HepG2 (cell line): ENCODE results near the gene RAB6C.
"Not testable (repeated sequence)": the region's sequence is repeated elsewhere in the genome, so short reads cannot be mapped to it uniquely, and the experiment has no call there.

Experiments
- KDM4B ChIP-seq: sonication (generic); formaldehyde crosslinking; IDR thresholded peaks from 2 replicates; pipeline ENCODE4 v1.4.0; 2020; ENCODE audit warnings: missing genetic modification reagents
- MAFF ChIP-seq: IDR thresholded peaks from 2 replicates; pipeline ENCODE4 v1.6.1; 2011; ENCODE audit warnings: low read depth, low read length, improper control_type of control experiment
- RXRA ChIP-seq: sonication (generic); formaldehyde crosslinking; IDR thresholded peaks from 2 replicates; pipeline ENCODE4 v1.5.1; 2020; ENCODE audit warnings: missing genetic modification reagents
- SMC3 ChIP-seq: IDR thresholded peaks from 2 replicates; pipeline ENCODE4 v1.6.1; 2011; ENCODE audit warnings: low read length, improper control_type of control experiment
- ZNF354B ChIP-seq: sonication (generic); formaldehyde crosslinking; IDR thresholded peaks from 2 replicates; pipeline ENCODE4 v1.8.0; 2022; ENCODE audit warnings: mild to moderate bottlenecking, missing genetic modification reagents
- TF ChIP-seq, protein P1 (sequence below): sonication (generic); formaldehyde crosslinking; IDR thresholded peaks from 2 replicates; pipeline ENCODE4 v1.5.0; 2020; ENCODE audit warnings: missing genetic modification reagents

DNA sequence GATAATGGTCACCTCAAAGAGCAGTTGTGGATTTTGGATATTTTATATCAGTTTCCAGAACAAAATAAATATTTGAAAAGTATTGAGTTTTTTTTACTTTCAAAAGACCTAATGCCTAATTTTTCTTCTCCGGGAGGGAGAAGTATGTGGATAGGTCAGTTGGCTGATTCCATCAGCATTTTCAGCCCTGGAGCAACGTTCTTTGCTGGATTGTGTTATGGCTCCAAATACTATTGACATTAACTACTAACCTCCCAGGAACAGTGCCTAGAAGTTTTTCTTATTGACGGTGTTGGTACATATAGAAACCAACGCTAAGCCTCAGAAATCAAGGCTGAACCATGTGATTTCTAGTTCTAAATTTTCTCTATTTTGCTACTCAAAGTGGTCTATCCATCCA, 20.7 kb upstream of the RAB6C start:
- not testable (repeated sequence) for TF ChIP-seq ZNF354B (CRISPR knock-in tag); RXRA (CRISPR knock-in tag); SMC3; KDM4B (CRISPR knock-in tag); MAFF
- TF ChIP-seq, protein P1, sequence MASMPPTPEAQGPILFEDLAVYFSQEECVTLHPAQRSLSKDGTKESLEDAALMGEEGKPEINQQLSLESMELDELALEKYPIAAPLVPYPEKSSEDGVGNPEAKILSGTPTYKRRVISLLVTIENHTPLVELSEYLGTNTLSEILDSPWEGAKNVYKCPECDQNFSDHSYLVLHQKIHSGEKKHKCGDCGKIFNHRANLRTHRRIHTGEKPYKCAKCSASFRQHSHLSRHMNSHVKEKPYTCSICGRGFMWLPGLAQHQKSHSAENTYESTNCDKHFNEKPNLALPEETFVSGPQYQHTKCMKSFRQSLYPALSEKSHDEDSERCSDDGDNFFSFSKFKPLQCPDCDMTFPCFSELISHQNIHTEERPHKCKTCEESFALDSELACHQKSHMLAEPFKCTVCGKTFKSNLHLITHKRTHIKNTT (CRISPR knock-in tag): not testable (repeated sequence)
